ENCODE measurements around the gene EPB42. TPM values are rescaled to one million over a fixed set of nuclear protein-coding genes. Genes with fewer than 3 reads are reported as not detected.

EPB42 gene
- total and polyA plus RNA-seq, 2 experiments from 2014 or later, result not detected

DNA sequence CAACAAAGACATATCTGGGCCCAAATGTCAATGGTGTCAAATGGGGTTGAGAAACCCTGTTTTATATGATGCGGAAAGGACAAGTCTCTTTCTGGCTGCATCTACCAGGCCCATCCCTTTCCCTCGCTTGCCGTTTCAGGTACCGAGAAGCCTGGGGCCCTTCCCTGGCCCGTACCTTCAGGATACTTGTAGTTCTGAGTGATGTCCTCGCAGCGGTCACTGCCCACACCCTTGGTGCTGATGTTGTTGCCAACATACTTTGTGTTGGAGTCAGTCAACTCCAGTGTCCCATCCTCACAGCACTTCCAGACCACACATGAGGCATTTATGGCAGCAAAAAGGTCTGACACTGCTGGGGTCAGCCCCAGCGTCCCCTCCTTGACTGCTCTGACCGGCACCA, 13.8 kb downstream of the EPB42 start (continued):
- TF ChIP-seq, protein P1, sequence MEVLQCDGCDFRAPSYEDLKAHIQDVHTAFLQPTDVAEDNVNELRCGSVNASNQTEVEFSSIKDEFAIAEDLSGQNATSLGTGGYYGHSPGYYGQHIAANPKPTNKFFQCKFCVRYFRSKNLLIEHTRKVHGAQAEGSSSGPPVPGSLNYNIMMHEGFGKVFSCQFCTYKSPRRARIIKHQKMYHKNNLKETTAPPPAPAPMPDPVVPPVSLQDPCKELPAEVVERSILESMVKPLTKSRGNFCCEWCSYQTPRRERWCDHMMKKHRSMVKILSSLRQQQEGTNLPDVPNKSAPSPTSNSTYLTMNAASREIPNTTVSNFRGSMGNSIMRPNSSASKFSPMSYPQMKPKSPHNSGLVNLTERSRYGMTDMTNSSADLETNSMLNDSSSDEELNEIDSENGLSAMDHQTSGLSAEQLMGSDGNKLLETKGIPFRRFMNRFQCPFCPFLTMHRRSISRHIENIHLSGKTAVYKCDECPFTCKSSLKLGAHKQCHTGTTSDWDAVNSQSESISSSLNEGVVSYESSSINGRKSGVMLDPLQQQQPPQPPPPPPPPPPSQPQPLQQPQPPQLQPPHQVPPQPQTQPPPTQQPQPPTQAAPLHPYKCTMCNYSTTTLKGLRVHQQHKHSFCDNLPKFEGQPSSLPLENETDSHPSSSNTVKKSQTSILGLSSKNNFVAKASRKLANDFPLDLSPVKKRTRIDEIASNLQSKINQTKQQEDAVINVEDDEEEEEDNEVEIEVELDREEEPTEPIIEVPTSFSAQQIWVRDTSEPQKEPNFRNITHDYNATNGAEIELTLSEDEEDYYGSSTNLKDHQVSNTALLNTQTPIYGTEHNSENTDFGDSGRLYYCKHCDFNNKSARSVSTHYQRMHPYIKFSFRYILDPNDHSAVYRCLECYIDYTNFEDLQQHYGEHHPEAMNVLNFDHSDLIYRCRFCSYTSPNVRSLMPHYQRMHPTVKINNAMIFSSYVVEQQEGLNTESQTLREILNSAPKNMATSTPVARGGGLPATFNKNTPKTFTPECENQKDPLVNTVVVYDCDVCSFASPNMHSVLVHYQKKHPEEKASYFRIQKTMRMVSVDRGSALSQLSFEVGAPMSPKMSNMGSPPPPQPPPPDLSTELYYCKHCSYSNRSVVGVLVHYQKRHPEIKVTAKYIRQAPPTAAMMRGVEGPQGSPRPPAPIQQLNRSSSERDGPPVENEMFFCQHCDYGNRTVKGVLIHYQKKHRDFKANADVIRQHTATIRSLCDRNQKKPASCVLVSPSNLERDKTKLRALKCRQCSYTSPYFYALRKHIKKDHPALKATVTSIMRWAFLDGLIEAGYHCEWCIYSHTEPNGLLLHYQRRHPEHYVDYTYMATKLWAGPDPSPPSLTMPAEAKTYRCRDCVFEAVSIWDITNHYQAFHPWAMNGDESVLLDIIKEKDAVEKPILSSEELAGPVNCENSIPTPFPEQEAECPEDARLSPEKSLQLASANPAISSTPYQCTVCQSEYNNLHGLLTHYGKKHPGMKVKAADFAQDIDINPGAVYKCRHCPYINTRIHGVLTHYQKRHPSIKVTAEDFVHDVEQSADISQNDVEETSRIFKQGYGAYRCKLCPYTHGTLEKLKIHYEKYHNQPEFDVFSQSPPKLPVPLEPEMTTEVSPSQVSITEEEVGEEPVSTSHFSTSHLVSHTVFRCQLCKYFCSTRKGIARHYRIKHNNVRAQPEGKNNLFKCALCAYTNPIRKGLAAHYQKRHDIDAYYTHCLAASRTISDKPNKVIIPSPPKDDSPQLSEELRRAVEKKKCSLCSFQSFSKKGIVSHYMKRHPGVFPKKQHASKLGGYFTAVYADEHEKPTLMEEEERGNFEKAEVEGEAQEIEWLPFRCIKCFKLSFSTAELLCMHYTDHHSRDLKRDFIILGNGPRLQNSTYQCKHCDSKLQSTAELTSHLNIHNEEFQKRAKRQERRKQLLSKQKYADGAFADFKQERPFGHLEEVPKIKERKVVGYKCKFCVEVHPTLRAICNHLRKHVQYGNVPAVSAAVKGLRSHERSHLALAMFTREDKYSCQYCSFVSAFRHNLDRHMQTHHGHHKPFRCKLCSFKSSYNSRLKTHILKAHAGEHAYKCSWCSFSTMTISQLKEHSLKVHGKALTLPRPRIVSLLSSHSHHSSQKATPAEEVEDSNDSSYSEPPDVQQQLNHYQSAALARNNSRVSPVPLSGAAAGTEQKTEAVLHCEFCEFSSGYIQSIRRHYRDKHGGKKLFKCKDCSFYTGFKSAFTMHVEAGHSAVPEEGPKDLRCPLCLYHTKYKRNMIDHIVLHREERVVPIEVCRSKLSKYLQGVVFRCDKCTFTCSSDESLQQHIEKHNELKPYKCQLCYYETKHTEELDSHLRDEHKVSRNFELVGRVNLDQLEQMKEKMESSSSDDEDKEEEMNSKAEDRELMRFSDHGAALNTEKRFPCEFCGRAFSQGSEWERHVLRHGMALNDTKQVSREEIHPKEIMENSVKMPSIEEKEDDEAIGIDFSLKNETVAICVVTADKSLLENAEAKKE (CRISPR knock-in tag; IDR thresholded peaks at IDR 0.05), result no peak
- TF ChIP-seq REST (IDR thresholded peaks at IDR 0.05; ENCODE audit: unreplicated experiment), result no peak
- TF ChIP-seq POLR2AphosphoS5 (IDR thresholded peaks at IDR 0.05; ENCODE audit: low read depth), result no peak

- Histone ChIP-seq H3K36me3 (ENCODE audit: insufficient read depth) (no peaks in the 10 kb centered on the region), H2AFZ (no peak overlapping the region), H4K20me1 (replicated peaks; ENCODE audit: insufficient read depth) (no peaks in the 10 kb centered on the region), H3K27me3 (ENCODE audit: insufficient read depth) (no peaks in the 10 kb centered on the region), H3K4me3 (no peak overlapping the region), H3K4me1 (ENCODE audit: insufficient read depth) (no peaks in the 10 kb centered on the region), H3K79me2 (replicated peaks; ENCODE audit: insufficient read depth) (no peaks in the 10 kb centered on the region), H3K9me2 (ENCODE audit: insufficient read depth) (no peaks in the 10 kb centered on the region), H3K27ac (ENCODE audit: low read depth) (no peak overlapping the region), H3F3A (replicated peaks; ENCODE audit: low read depth) (no peaks in the 10 kb centered on the region), H3K4me2 (no peak overlapping the region)
- Mint-ChIP-seq H3K36me3 (ENCODE audit: low read depth) (no peaks in the 10 kb centered on the region), H3K4me1 (peaks cover 11% of the 10 kb centered on the region), H3K4me3 (no peak overlapping the region), H3K27me3 (ENCODE audit: insufficient read depth, low read depth, poor library complexity) (peaks cover 14% of the 10 kb centered on the region), H3K9me3 (no peaks in the 10 kb centered on the region), H3K27ac (no peak overlapping the region)
- ATAC-seq (no peak), DNase-seq (ENCODE audit: low spot score) (no peak)
- TF ChIP-seq NANOG (IDR thresholded peaks at IDR 0.05; ENCODE audit: borderline replicate concordance), result no peak
- no peak for TF ChIP-seq STAT1 (IDR thresholded peaks at IDR 0.05; ENCODE audit: unreplicated experiment)
- TF ChIP-seq EZH2phosphoT487 (IDR thresholded peaks at IDR 0.05; ENCODE audit: unreplicated experiment), result no peak
- TF ChIP-seq CREB1 (CRISPR knock-in tag; IDR thresholded peaks at IDR 0.05; ENCODE audit: low read depth), result no peak
- no peak for TF ChIP-seq EZH2 (IDR thresholded peaks at IDR 0.05; ENCODE audit: low read depth, unreplicated experiment)
These were observed 14.8 kb downstream of the EPB42 start for GRCh38 chr15:43206054-43206453.
